GM18508 (cell line): ENCODE measurements around the gene ANKRA2.

Experiments used
- ATAC-seq: cut with Tn5 transposase; IDR thresholded peaks from one replicate; pipeline ENCODE4 v1.9.1; 2021; ENCODE audit warnings: moderate number of reproducible peaks; ENCODE audit not compliant: insufficient read depth, unreplicated experiment

Gene ANKRA2

GRCh38 chr5:73507062-73507461 lies 58.4 kb downstream of the ANKRA2 start:
- ATAC-seq: no peak

- ATAC-seq: no peak
These were observed 58.9 kb downstream of the ANKRA2 start for GRCh38 chr5:73506459-73506955.
